MCF 10A (cell line): ENCODE results near the gene CLEC14A. TPM values are rescaled to one million over a fixed set of nuclear protein-coding genes. Genes with fewer than 3 reads are reported as not detected.
A peak's percentile ranks its signal among the peaks of the same experiment; 100 is the strongest.

Experiments used
- Bru-seq: library from RNA; stranded (reverse); fragments of 400-500 nt; gene quantifications from one replicate; lab custom pipeline; 2021; lab: Mats Ljungman, UMichigan
- BruChase-seq, 2 experiments: library from RNA; stranded (reverse); fragments of 400-500 nt; gene quantifications; one replicate each; lab custom pipeline; 2021; lab: Mats Ljungman, UMichigan
- BruUV-seq: library from RNA; stranded (reverse); fragments of 400-500 nt; replicated peaks from 2 replicates; lab custom pipeline; 2021; lab: Mats Ljungman, UMichigan
- CTCF ChIA-PET: fragments of 300-600 bp; sonication (Branson Sonifier 250); formaldehyde crosslinking; extraction: SDS; loops from one replicate; lab custom pipeline; 2021; ENCODE audit warnings: antibody characterized with exemption, inconsistent platforms; lab: Yijun Ruan, JAX
- POLR2A ChIA-PET: fragments of 300-600, 350-650 bp; sonication (Branson Sonifier 250); formaldehyde crosslinking; extraction: SDS; loops from one replicate; lab custom pipeline; 2020; ENCODE audit warnings: antibody characterized with exemption, inconsistent platforms; lab: Yijun Ruan, JAX
- DNase-seq: peaks from one replicate; pipeline ENCODE4 v3.0.0-alpha.2; 2018; ENCODE audit not compliant: unreplicated experiment
- H3K27ac Mint-ChIP-seq: one replicate; pipeline ENCODE4 v1.8.0; 2022; ENCODE audit warnings: mild to moderate bottlenecking, low read depth, mixed read lengths; ENCODE audit not compliant: unreplicated experiment
- H3K27me3 Mint-ChIP-seq: one replicate; pipeline ENCODE4 v1.8.0; 2022; ENCODE audit warnings: mixed read lengths; ENCODE audit not compliant: insufficient read depth, unreplicated experiment
- H3K36me3 Mint-ChIP-seq: one replicate; pipeline ENCODE4 v1.8.0; 2022; ENCODE audit warnings: mild to moderate bottlenecking, moderate library complexity, mixed read lengths; ENCODE audit not compliant: insufficient read depth, unreplicated experiment
- H3K4me1 Mint-ChIP-seq: one replicate; pipeline ENCODE4 v1.8.0; 2022; ENCODE audit warnings: mixed read lengths; ENCODE audit not compliant: insufficient read depth, unreplicated experiment
- H3K4me3 Mint-ChIP-seq: one replicate; pipeline ENCODE4 v1.8.0; 2022; ENCODE audit warnings: mild to moderate bottlenecking, moderate library complexity, mixed read lengths; ENCODE audit not compliant: unreplicated experiment
- H3K9me3 Mint-ChIP-seq: one replicate; pipeline ENCODE4 v1.8.0; 2022; ENCODE audit warnings: mixed read lengths; ENCODE audit not compliant: unreplicated experiment
- CTCF ChIP-seq: fragments of 200-600 bp; IDR thresholded peaks from one replicate; pipeline ENCODE4 v1.8.0; 2022; ENCODE audit warnings: antibody characterized with exemption, mild to moderate bottlenecking; ENCODE audit not compliant: unreplicated experiment
- intact Hi-C: fragments of 100-400 bp; cut with micrococcal nuclease; formaldehyde crosslinking; loops from 2 replicates; pipeline ENCODE4 v1.14.1; 2022
- long read RNA-seq: library from polyadenylated mRNA; stranded (forward); transcript quantifications from one replicate; pipeline ENCODE4 v2.0.0, GENCODE V29; 2022
- total RNA-seq: library from RNA; stranded (reverse); gene quantifications from 2 replicates; pipeline ENCODE4 v1.2.3, GENCODE V29; 2022

The CLEC14A gene
- total RNA-seq (not detected in 2 replicates), Bru-seq, nascent RNA (not detected), BruChase-seq, experiment 1, labeled RNA remaining after a 6-hour chase (not detected), BruChase-seq, experiment 2, labeled RNA remaining after a 2-hour chase (not detected)
- long read RNA-seq: 0 reads

- ChIA-PET POLR2A (interaction anchor here (0.6 kb wide), 2 partner anchors 58 to 848 kb away, joined by 3 to 4 read pairs; no protein-coding TSS in a partner anchor), CTCF (interaction anchor here (0.6 to 1.6 kb wide), 3 partner anchors 36 to 760 kb away, joined by 3 to 4 read pairs (median 4); no protein-coding TSS in a partner anchor)
- DNase-seq: no peak
- H3K9me3 Mint-ChIP-seq: peaks cover 7% of the 10 kb centered on the region
- H3K4me3 Mint-ChIP-seq: no peak within 1 kb of the TSS
- no peaks in the 10 kb centered on the region for H3K4me1 Mint-ChIP-seq
- no TSS peak for BruUV-seq
- no peaks in the 10 kb centered on the region for H3K36me3 Mint-ChIP-seq
- H3K27me3 Mint-ChIP-seq: no peaks in the 10 kb centered on the region
- peak within 1 kb of the TSS; percentile 66 for H3K27ac Mint-ChIP-seq
- intact Hi-C loops: no loop called here
- TF ChIP-seq CTCF: no peak
These were observed at the start of gene CLEC14A for GRCh38 chr14:38255673-38256532. CLEC14A (minus strand) TSS chr14:38256093; CDS start chr14:38256022, 71 bp downstream.

GRCh38 chr14:38302966-38303365 is 47.1 kb upstream of the CLEC14A start:
- Mint-ChIP-seq H3K4me1 (no peaks in the 10 kb centered on the region), H3K9me3 (no peaks in the 10 kb centered on the region), H3K36me3 (no peaks in the 10 kb centered on the region), H3K27ac (no peak overlapping the region), H3K27me3 (no peaks in the 10 kb centered on the region), H3K4me3 (no peak overlapping the region)
- no TSS peak for BruUV-seq
- intact Hi-C loops: no loop called here
- ChIA-PET CTCF (interaction anchor here (0.6 to 0.7 kb wide), 2 partner anchors 145 to 713 kb away, joined by 3 to 4 read pairs; no protein-coding TSS in a partner anchor), POLR2A (no interaction called here)
- DNase-seq: no peak
- no peak for TF ChIP-seq CTCF

- DNase-seq: no peak
- H3K4me1 Mint-ChIP-seq: no peaks in the 10 kb centered on the region
- no peak overlapping the region for H3K4me3 Mint-ChIP-seq
- POLR2A ChIA-PET: interaction anchor here (0.6 kb wide), 1 partner anchor 13 kb away, joined by 3 read pairs; no protein-coding TSS in a partner anchor
- no peaks in the 10 kb centered on the region for H3K9me3 Mint-ChIP-seq
- intact Hi-C loops: no loop called here
- no peak for TF ChIP-seq CTCF
- H3K27ac Mint-ChIP-seq: no peak overlapping the region
- no peaks in the 10 kb centered on the region for H3K27me3 Mint-ChIP-seq
- BruUV-seq: no TSS peak
- no peaks in the 10 kb centered on the region for H3K36me3 Mint-ChIP-seq
- CTCF ChIA-PET: no interaction called here
These were observed 46.1 kb upstream of the CLEC14A start for GRCh38 chr14:38302034-38302433.

- H3K4me3 Mint-ChIP-seq: no peak overlapping the region
These were observed 41.8 kb upstream of the CLEC14A start for GRCh38 chr14:38297681-38298080.

More at GRCh38 chr14:38297681-38298080, 41.8 kb upstream of the CLEC14A start:
- no peak for TF ChIP-seq CTCF
- CTCF ChIA-PET: interaction anchor here (1.2 kb wide), 1 partner anchor 17 kb away, joined by 3 read pairs; no protein-coding TSS in a partner anchor
- intact Hi-C loops: no loop called here
- Mint-ChIP-seq H3K36me3 (no peaks in the 10 kb centered on the region), H3K27ac (no peak overlapping the region), H3K9me3 (no peaks in the 10 kb centered on the region), H3K27me3 (no peaks in the 10 kb centered on the region), H3K4me1 (no peaks in the 10 kb centered on the region)
- peak; percentile 49 for DNase-seq
- no TSS peak for BruUV-seq
- POLR2A ChIA-PET: interaction anchor here (0.9 kb wide), 1 partner anchor 13 kb away, joined by 3 read pairs; no protein-coding TSS in a partner anchor
